Fibroblast of villous mesenchyme (primary cell): ENCODE measurements around the gene DUSP14. TPM values are rescaled to one million over a fixed set of nuclear protein-coding genes. Genes with fewer than 3 reads are reported as not detected.

Source experiments
- DNase-seq: peaks from one replicate; pipeline ENCODE4 v3.0.0-alpha.2; 2010; ENCODE audit warnings: low read depth
- H3K4me3 ChIP-seq: 2 replicates; pipeline ENCODE4 v1.5.1; 2011; ENCODE audit warnings: low read depth, mild to moderate bottlenecking, low read length
- total RNA-seq: library from RNA; depleted of rRNA; stranded (reverse); fragments of >200 nt; gene quantifications from 2 replicates; pipeline ENCODE4 v1.2.3, GENCODE V29; 2012
- TF ChIP-seq, protein P1 (sequence below): IDR thresholded peaks from 2 replicates; pipeline ENCODE4 v1.5.1; 2012; ENCODE audit warnings: low read depth, mild to moderate bottlenecking, low read length; ENCODE audit not compliant: insufficient read depth

DUSP14 gene
- total RNA-seq, 1 donor, result 91.5 TPM

GRCh38 chr17:37541880-37542660 is 52.4 kb downstream of the DUSP14 start:
- no peak overlapping the region for H3K4me3 ChIP-seq
- TF ChIP-seq, protein P1, sequence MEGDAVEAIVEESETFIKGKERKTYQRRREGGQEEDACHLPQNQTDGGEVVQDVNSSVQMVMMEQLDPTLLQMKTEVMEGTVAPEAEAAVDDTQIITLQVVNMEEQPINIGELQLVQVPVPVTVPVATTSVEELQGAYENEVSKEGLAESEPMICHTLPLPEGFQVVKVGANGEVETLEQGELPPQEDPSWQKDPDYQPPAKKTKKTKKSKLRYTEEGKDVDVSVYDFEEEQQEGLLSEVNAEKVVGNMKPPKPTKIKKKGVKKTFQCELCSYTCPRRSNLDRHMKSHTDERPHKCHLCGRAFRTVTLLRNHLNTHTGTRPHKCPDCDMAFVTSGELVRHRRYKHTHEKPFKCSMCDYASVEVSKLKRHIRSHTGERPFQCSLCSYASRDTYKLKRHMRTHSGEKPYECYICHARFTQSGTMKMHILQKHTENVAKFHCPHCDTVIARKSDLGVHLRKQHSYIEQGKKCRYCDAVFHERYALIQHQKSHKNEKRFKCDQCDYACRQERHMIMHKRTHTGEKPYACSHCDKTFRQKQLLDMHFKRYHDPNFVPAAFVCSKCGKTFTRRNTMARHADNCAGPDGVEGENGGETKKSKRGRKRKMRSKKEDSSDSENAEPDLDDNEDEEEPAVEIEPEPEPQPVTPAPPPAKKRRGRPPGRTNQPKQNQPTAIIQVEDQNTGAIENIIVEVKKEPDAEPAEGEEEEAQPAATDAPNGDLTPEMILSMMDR, result no peak
- peak; percentile 64 for DNase-seq

DNA sequence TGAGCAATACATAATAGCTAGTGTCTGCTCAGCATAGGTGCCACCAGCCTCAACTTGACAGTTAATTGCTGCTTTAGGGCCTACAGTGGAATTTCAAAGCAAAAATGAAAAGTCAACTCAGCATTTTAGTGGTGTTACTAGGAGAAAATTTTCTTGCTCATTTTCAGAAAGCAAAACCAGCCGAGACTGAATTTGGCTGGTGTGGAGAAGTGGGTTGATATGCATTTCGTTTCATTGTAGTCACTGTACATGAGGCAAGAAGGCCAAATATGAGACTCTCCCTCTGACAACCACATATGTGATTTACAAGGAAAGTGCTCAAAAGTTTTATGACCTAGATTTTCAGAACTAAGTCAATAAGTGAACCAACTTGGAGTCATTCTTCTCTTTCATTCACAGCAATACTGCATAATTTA is 54.0 kb downstream of the DUSP14 start:
- peak; percentile 44 for DNase-seq
- TF ChIP-seq, protein P1, result no peak
- H3K4me3 ChIP-seq, result no peak overlapping the region

GRCh38 chr17:37545486-37545885 is 55.8 kb downstream of the DUSP14 start:
- TF ChIP-seq, protein P1, result no peak
- no peak for DNase-seq
- no peak overlapping the region for H3K4me3 ChIP-seq

DNA sequence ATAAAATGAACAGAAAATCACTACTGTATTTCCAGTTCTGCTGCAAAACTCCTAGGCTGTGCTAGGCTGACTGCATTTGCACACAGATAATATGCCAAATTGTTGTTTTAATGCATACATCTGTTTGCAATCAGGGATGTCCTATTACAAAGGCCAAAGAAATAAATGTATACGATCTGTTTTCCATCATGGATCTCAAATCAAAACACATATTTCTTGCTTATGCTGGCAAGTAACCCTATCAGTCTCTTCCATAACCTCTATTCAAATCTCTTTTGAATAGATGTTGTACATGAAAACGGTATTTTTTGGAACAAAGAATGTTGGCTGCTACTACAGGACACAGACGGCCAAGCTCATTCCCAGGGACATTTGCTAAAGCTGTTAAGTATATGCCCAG is 56.6 kb downstream of the DUSP14 start:
- DNase-seq, result peak; percentile 3
- no peak overlapping the region for H3K4me3 ChIP-seq
- TF ChIP-seq, protein P1, result no peak

- TF ChIP-seq, protein P1, result no peak
- DNase-seq, result no peak
- no peak overlapping the region for H3K4me3 ChIP-seq
Measured at GRCh38 chr17:37547986-37548385, 58.3 kb downstream of the DUSP14 start.

DNA sequence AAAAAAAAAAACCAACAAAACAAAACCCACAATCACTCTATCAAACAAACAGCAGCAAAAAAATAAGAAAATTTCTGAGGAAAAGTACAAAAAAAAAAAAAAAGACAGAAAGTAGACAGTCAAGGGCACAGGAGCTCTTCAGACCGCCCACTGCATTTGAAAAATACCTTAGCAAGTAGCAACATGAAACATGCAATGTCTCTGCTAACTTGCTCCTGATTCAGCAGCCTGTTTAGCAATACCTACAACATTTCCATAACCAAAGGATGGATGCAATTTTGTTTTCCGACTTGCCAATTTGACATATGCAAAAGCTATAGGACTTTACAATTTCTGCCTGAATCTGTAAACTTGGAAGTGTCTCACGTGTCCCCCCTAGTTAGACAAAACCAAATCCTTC is 62.1 kb downstream of the DUSP14 start:
- DNase-seq, result no peak
- no peak overlapping the region for H3K4me3 ChIP-seq
- TF ChIP-seq, protein P1, result no peak
